Activated naive CD4-positive, alpha-beta T cell treated with anti-CD3 and anti-CD28 coated beads for 36 hours (primary cell): Measurements from ENCODE around the gene KRTAP4-6. TPM values are rescaled to one million over a fixed set of nuclear protein-coding genes. Genes with fewer than 3 reads are reported as not detected.
"Not testable (repeated sequence)": the region's sequence is repeated elsewhere in the genome, so short reads cannot be mapped to it uniquely, and the experiment has no call there.

Experiments used
- CTCF ChIA-PET: fragments of 350-600 bp; sonication (Branson Sonifier 250); formaldehyde crosslinking; loops from one replicate; lab custom pipeline; 2021; ENCODE audit warnings: antibody characterized with exemption; lab: Charles Lee
- DNase-seq: peaks from one replicate; pipeline ENCODE4 v3.0.0-alpha.2; 2020
- H3K27ac Mint-ChIP-seq: one replicate; pipeline ENCODE4 v1.8.0; 2021; ENCODE audit warnings: mild to moderate bottlenecking, mixed read lengths
- H3K27me3 Mint-ChIP-seq: one replicate; pipeline ENCODE4 v1.8.0; 2021; ENCODE audit warnings: low read depth, mixed read lengths
- H3K36me3 Mint-ChIP-seq: one replicate; pipeline ENCODE4 v1.8.0; 2021; ENCODE audit warnings: low read depth, mixed read lengths
- H3K4me1 Mint-ChIP-seq: one replicate; pipeline ENCODE4 v1.8.0; 2021; ENCODE audit warnings: low read depth, mixed read lengths
- H3K4me3 Mint-ChIP-seq: one replicate; pipeline ENCODE4 v1.8.0; 2021; ENCODE audit warnings: mild to moderate bottlenecking, moderate library complexity, mixed read lengths
- H3K9me3 Mint-ChIP-seq: one replicate; pipeline ENCODE4 v1.8.0; 2021; ENCODE audit warnings: mixed read lengths
- intact Hi-C: fragments of 100-400 bp; cut with micrococcal nuclease; formaldehyde crosslinking; loops from one replicate; pipeline ENCODE4 v1.15.1; 2023
- total RNA-seq, 2 experiments: library from RNA; stranded (reverse); gene quantifications; one replicate each; pipeline ENCODE4 v1.2.3, GENCODE V29; 2021

The KRTAP4-6 gene
- total RNA-seq, 2 experiments from 2014 or later, result not detected

DNA sequence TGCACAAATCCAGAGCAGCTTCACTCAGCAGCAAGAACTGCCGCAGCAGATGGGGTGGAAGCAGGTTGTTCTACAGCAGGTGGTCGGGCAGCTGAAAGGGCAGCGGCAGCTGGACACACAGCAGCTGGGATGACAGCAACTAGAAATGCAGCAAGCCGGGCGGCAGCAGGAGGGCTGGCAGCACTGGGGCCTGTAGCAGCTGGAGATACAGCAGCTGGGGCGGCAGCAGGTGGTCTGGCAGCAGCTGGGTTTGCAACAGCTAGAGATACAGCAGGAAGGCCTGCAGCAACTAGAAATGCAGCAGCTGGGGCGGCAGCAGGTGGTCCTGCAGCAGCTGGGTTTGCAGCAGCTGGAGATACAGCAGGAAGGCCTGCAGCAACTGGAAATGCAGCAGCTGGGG, 27.2 kb upstream of the KRTAP4-6 start:
- Mint-ChIP-seq H3K36me3 (no peaks in the 10 kb centered on the region), H3K4me3 (no peak overlapping the region), H3K27ac (no peak overlapping the region), H3K4me1 (no peaks in the 10 kb centered on the region), H3K9me3 (no peaks in the 10 kb centered on the region), H3K27me3 (no peaks in the 10 kb centered on the region)
- intact Hi-C loops, result no loop called here
- no peak for DNase-seq
- CTCF ChIA-PET, result no interaction called here

DNA sequence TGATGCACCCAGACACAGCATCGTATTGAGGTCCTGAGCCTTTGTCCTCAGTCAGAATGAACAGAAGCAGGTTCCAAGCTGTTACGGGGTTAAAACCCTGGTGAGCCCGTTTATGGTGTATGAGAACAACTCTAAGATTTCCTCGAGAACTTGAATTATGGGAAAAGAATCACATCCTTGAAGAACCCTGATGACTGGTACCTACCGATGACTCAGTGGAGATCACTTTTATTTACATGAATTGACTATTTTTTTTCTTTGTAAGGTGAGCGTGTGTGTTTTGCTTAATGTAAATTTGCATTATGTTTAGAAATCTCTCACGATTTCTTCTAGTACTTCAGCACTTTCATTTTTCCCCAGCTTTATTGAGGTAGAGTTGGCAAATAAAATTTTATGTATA, 23.5 kb upstream of the KRTAP4-6 start:
- intact Hi-C loops, result no loop called here
- Mint-ChIP-seq H3K27me3 (no peaks in the 10 kb centered on the region), H3K4me1 (no peaks in the 10 kb centered on the region), H3K9me3 (no peaks in the 10 kb centered on the region), H3K27ac (no peak overlapping the region), H3K4me3 (no peak overlapping the region), H3K36me3 (no peaks in the 10 kb centered on the region)
- CTCF ChIA-PET, result no interaction called here
- DNase-seq, result no peak

DNA sequence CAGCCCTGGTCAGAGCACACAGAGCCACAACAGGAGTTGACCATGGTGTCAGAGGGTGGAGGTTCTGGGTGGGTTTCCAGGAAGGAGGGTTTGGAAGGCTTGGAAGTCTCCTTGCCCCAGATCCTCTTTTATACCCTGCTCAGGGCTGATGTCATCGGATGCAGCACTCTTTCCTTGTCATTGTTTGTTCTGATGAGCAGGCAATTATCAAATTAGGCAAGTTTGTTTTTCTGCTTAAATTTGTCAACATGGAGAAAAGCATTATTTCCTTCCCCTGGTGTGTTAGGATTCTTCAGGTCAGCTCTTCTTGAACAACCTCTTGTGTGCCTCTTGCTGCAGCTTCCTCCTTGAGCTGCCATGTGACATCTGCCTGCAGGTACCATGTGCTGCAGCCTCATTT, 20.3 kb upstream of the KRTAP4-6 start, which contains the start of gene KRTAP4-4:
KRTAP4-4 (minus strand) TSS at position 101 of the 400 bp plus-strand sequence; CDS start at position 44, 57 bp downstream.
- Mint-ChIP-seq H3K4me3 (no peak within 1 kb of the TSS), H3K27ac (no peak within 1 kb of the TSS), H3K36me3 (no peaks in the 10 kb centered on the region), H3K9me3 (no peaks in the 10 kb centered on the region), H3K4me1 (no peaks in the 10 kb centered on the region), H3K27me3 (peaks cover 1% of the 10 kb centered on the region)
- intact Hi-C loops, result no loop called here
- no peak for DNase-seq
- CTCF ChIA-PET, result interaction anchor here (0.5 to 0.7 kb wide), 3 partner anchors 211 to 336 kb away, joined by 4 to 5 read pairs (median 4); no protein-coding TSS in a partner anchor

- H3K4me1 Mint-ChIP-seq, H3K9me3 Mint-ChIP-seq, intact Hi-C loops, H3K27me3 Mint-ChIP-seq, DNase-seq, H3K27ac Mint-ChIP-seq, H3K4me3 Mint-ChIP-seq, H3K36me3 Mint-ChIP-seq: not testable (repeated sequence)
- CTCF ChIA-PET, result interaction anchor here (0.6 to 0.7 kb wide), 2 partner anchors 211 to 337 kb away, joined by 4 read pairs; no protein-coding TSS in a partner anchor
Observed at GRCh38 chr17:41160190-41160589, 19.8 kb upstream of the KRTAP4-6 start.

- peaks cover 4% of the 10 kb centered on the region for H3K27me3 Mint-ChIP-seq
- H3K27ac Mint-ChIP-seq, result no peak overlapping the region
- H3K4me1 Mint-ChIP-seq, result no peaks in the 10 kb centered on the region
- H3K36me3 Mint-ChIP-seq, result no peaks in the 10 kb centered on the region
- H3K4me3 Mint-ChIP-seq, result no peak overlapping the region
- CTCF ChIA-PET, result no interaction called here
- no peaks in the 10 kb centered on the region for H3K9me3 Mint-ChIP-seq
- DNase-seq, result no peak
- intact Hi-C loops, result no loop called here
Observed at GRCh38 chr17:41153856-41154255, 13.5 kb upstream of the KRTAP4-6 start.

DNA sequence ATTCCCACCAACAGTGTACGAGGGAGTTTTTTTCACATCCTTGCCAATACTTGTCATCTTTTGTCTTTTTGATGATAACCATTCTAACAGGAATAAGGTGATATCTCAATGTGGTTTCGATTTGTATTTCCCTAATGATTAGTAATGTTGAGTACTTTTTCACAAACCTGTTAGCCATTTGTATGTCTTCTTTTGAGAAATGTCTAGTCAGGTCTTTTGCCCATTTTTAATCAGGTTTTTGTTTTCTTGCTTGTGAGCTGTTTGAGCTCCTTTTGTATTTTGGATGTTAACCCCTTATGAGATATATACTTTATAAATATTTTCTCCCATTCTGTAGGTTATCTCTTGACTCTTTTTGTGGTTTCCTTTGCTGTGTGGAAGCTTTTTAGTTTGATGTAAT, 11.2 kb upstream of the KRTAP4-6 start:
- CTCF ChIA-PET, result no interaction called here
- Mint-ChIP-seq H3K36me3 (no peaks in the 10 kb centered on the region), H3K27ac (no peak overlapping the region), H3K9me3 (no peaks in the 10 kb centered on the region), H3K27me3 (peaks cover 4% of the 10 kb centered on the region), H3K4me3 (no peak overlapping the region), H3K4me1 (no peaks in the 10 kb centered on the region)
- intact Hi-C loops, result no loop called here
- no peak for DNase-seq

GRCh38 chr17:41150026-41150425, 9.7 kb upstream of the KRTAP4-6 start:
- no peak for DNase-seq
- Mint-ChIP-seq H3K9me3 (no peaks in the 10 kb centered on the region), H3K4me3 (no peak overlapping the region), H3K27ac (no peak overlapping the region), H3K27me3 (peaks cover 2% of the 10 kb centered on the region), H3K36me3 (no peaks in the 10 kb centered on the region), H3K4me1 (no peaks in the 10 kb centered on the region)
- intact Hi-C loops, result no loop called here
- CTCF ChIA-PET, result interaction anchor here (1.1 kb wide), 1 partner anchor 25 kb away, joined by 3 read pairs; no protein-coding TSS in a partner anchor

DNA sequence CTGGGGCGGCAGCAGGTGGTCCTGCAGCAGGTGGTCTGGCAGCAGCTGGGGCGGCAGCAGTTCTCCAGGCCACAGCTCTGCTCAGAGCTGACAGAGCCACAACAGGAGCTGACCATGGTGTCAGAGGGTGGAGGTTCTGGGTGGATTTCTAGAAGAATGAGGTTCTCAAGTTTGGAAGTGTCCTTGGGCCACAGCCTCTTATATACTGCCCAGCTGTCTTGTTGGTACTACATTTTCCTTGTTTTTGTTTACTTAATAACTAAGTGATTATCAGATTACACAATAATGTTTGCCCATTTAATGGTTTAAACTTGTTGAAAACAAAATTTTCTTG, 9.3 kb upstream of the KRTAP4-6 start, which contains the start of gene KRTAP4-5:
KRTAP4-5 (minus strand) TSS at position 174 of the 334 bp plus-strand sequence; CDS start at position 116, 58 bp downstream.
- no peak within 1 kb of the TSS for H3K27ac Mint-ChIP-seq
- peaks cover 2% of the 10 kb centered on the region for H3K27me3 Mint-ChIP-seq
- CTCF ChIA-PET, result interaction anchor here (1.1 kb wide), 1 partner anchor 26 kb away, joined by 3 read pairs; no protein-coding TSS in a partner anchor
- no peak for DNase-seq
- H3K36me3 Mint-ChIP-seq, result no peaks in the 10 kb centered on the region
- no peaks in the 10 kb centered on the region for H3K4me1 Mint-ChIP-seq
- H3K9me3 Mint-ChIP-seq, result no peaks in the 10 kb centered on the region
- intact Hi-C loops, result no loop called here
- H3K4me3 Mint-ChIP-seq, result no peak within 1 kb of the TSS

DNA sequence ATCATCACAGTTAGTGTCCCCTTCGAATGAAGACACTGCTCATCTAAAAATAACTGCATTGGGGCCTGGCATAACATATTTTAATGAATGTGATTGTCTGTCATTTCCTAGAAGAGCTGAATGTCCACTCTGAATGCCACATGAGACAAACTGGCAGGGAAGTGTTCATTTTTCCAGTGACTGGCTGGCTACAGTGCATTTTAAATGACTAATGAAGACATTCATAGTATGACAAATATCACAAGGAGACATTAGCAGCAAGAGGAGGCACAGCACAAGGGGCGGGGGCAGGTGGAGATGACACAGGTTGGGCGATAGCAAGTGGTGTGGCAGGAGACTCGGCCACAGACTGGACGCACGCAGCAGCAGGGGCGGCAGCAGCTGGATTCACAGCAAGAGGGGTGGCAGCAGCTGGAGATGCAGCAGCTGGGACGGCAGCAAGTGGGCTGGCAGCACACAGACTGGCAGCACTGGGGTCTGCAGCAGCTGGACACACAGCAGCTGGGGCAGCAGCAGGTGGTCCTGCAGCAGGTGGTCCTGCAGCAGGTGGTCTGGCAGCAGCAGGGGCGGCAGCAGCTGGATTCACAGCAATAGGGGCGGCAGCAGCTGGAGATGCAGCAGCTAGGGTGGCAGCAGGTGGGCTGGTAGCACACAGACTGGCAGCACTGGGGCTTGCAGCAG, 8.8 kb upstream of the KRTAP4-6 start:
- CTCF ChIA-PET, H3K36me3 Mint-ChIP-seq: not testable (repeated sequence)

DNA sequence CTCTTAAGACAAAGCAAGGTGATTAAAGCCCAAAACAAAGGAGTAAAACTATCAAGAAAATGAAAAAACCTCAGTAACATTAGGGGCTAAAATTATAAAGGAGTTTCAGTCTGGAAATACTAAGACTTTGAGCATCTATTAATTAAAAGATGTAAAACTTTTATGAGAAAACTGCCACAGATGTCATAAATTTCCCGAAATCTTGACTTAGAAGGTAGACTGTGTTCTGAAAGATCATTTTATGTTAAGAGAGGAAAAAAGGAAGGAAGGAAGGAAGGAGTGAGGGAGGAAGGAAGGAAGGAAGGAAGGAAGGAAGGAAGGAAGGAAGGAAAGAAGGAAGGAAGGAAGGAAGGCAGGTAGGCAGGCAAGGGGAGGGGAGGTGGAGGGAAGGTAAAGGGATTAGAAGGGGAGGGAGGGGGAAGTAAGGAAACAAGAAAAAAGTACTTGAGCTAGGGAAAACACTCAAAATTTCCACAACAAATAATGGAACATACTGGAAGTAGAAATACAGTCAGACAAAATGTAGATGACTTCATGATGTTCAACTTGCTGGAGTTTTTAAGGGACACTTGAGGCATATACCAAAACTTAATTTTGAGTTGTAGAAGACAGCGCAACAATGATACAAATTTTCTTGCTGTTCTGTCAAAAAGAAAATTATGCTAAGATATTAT, 7.3 kb upstream of the KRTAP4-6 start:
- peaks cover 9% of the 10 kb centered on the region for H3K9me3 Mint-ChIP-seq
- no peaks in the 10 kb centered on the region for H3K36me3 Mint-ChIP-seq
- no peaks in the 10 kb centered on the region for H3K27me3 Mint-ChIP-seq
- no peak overlapping the region for H3K4me3 Mint-ChIP-seq
- CTCF ChIA-PET, result no interaction called here
- H3K4me1 Mint-ChIP-seq, result no peaks in the 10 kb centered on the region
- DNase-seq, result no peak
- intact Hi-C loops, result no loop called here
- H3K27ac Mint-ChIP-seq, result no peak overlapping the region

More for the DNA sequence above, 8.8 kb upstream of the KRTAP4-6 start:
- H3K27ac Mint-ChIP-seq, H3K4me1 Mint-ChIP-seq, H3K9me3 Mint-ChIP-seq, H3K27me3 Mint-ChIP-seq, intact Hi-C loops, DNase-seq, H3K4me3 Mint-ChIP-seq: not testable (repeated sequence)

DNA sequence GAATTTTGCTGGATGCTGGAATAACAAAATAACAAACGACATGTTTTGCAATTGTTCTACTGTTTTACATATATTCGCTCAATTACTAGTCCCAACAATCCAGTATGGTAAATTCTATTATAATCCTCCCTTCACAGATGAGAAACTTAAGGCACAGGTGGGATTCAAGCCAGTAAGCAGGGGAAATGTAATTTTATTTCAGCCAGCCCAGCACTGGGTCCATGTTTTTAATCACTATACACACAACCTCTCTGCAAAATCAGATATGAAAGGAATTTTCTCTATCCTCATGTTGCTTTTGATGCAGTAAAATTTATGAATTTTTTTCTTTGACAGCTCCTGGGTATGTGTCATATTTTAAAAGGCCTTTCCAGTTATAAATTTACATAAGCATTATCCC, 4.9 kb upstream of the KRTAP4-6 start:
- H3K4me3 Mint-ChIP-seq, result no peak overlapping the region
- H3K9me3 Mint-ChIP-seq, result peaks cover 17% of the 10 kb centered on the region
- CTCF ChIA-PET, result no interaction called here

GRCh38 chr17:41144846-41145245, 4.5 kb upstream of the KRTAP4-6 start:
- no peak for DNase-seq
- Mint-ChIP-seq H3K9me3 (peaks cover 17% of the 10 kb centered on the region), H3K27me3 (no peaks in the 10 kb centered on the region), H3K27ac (no peak overlapping the region), H3K4me3 (no peak overlapping the region), H3K4me1 (no peaks in the 10 kb centered on the region), H3K36me3 (no peaks in the 10 kb centered on the region)
- CTCF ChIA-PET, result no interaction called here
- intact Hi-C loops, result no loop called here

More for the DNA sequence above, 4.9 kb upstream of the KRTAP4-6 start:
- intact Hi-C loops, result no loop called here
- DNase-seq, result no peak
- H3K27ac Mint-ChIP-seq, result no peak overlapping the region
- H3K36me3 Mint-ChIP-seq, result no peaks in the 10 kb centered on the region
- no peaks in the 10 kb centered on the region for H3K4me1 Mint-ChIP-seq
- no peaks in the 10 kb centered on the region for H3K27me3 Mint-ChIP-seq

DNA sequence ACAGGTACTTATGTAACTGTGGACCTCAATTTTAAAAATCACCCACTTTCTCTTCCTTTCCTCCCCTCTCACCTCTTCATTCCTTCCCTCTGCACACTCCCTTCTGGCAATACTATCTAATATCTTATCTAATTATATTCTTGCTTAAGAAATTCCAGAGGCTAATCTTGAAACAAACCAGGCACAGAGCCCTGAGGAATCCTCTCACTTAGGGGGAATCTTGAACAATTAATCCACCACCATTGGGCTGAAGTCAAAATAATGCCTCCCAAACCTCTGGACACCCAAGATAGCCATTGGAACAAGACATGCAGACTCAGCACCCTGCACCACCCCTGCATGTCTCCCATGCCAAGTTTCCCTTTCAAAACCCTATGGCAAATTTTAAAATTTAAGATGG, 1.0 kb upstream of the KRTAP4-6 start:
- H3K4me1 Mint-ChIP-seq, result no peaks in the 10 kb centered on the region
- CTCF ChIA-PET, result no interaction called here
- intact Hi-C loops, result no loop called here
- H3K9me3 Mint-ChIP-seq, result peaks cover 23% of the 10 kb centered on the region
- no peak overlapping the region for H3K27ac Mint-ChIP-seq
- H3K36me3 Mint-ChIP-seq, result no peaks in the 10 kb centered on the region
- DNase-seq, result no peak
- no peak overlapping the region for H3K4me3 Mint-ChIP-seq
- H3K27me3 Mint-ChIP-seq, result no peaks in the 10 kb centered on the region
